ENCODE results near the gene SEMA4D.

DNA sequence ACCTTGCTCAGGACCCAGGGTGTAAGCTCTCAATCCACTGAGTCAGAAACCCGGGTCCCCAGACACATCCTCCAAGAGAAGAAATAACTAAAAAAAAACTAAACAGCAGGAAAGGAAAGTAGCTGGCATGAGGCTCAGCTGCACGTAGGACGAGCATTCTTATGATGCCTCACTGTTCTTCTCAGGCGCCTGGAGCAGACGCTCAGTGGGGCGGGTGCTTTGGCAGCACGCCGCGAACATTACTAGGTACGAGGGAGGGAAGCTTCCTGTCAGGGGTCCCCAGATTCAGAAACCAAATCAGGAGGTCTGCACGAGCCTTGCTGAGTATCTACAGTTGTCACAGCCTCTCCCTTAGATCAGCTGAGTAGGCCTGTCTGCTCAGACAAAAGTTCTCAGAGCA lies 93.8 kb downstream of the SEMA4D start:
- TF ChIP-seq, protein P1, sequence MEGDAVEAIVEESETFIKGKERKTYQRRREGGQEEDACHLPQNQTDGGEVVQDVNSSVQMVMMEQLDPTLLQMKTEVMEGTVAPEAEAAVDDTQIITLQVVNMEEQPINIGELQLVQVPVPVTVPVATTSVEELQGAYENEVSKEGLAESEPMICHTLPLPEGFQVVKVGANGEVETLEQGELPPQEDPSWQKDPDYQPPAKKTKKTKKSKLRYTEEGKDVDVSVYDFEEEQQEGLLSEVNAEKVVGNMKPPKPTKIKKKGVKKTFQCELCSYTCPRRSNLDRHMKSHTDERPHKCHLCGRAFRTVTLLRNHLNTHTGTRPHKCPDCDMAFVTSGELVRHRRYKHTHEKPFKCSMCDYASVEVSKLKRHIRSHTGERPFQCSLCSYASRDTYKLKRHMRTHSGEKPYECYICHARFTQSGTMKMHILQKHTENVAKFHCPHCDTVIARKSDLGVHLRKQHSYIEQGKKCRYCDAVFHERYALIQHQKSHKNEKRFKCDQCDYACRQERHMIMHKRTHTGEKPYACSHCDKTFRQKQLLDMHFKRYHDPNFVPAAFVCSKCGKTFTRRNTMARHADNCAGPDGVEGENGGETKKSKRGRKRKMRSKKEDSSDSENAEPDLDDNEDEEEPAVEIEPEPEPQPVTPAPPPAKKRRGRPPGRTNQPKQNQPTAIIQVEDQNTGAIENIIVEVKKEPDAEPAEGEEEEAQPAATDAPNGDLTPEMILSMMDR (IDR thresholded peaks at IDR 0.05; ENCODE audit: low read depth, low read length) = no peak
- TF ChIP-seq, protein P2, sequence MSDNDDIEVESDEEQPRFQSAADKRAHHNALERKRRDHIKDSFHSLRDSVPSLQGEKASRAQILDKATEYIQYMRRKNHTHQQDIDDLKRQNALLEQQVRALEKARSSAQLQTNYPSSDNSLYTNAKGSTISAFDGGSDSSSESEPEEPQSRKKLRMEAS (IDR thresholded peaks at IDR 0.05; ENCODE audit: low read depth, low read length) = no peak
- TF ChIP-seq POLR2A (IDR thresholded peaks at IDR 0.05; ENCODE audit: extremely low read depth, insufficient read length) = no peak
- TF ChIP-seq MYC (IDR thresholded peaks at IDR 0.05; ENCODE audit: low read depth, low read length) = no peak

All from NB4 (cell line).